HG02981 (cell line): ENCODE data around the gene NEK1.
"Not testable (repeated sequence)": the region's sequence is repeated elsewhere in the genome, so short reads cannot be mapped to it uniquely, and the experiment has no call there.

Experiments used
- ATAC-seq: cut with Tn5 transposase; IDR thresholded peaks from one replicate; pipeline ENCODE4 v1.9.1; 2021; ENCODE audit warnings: mild to moderate bottlenecking, moderate library complexity; ENCODE audit not compliant: unreplicated experiment

Gene NEK1

DNA sequence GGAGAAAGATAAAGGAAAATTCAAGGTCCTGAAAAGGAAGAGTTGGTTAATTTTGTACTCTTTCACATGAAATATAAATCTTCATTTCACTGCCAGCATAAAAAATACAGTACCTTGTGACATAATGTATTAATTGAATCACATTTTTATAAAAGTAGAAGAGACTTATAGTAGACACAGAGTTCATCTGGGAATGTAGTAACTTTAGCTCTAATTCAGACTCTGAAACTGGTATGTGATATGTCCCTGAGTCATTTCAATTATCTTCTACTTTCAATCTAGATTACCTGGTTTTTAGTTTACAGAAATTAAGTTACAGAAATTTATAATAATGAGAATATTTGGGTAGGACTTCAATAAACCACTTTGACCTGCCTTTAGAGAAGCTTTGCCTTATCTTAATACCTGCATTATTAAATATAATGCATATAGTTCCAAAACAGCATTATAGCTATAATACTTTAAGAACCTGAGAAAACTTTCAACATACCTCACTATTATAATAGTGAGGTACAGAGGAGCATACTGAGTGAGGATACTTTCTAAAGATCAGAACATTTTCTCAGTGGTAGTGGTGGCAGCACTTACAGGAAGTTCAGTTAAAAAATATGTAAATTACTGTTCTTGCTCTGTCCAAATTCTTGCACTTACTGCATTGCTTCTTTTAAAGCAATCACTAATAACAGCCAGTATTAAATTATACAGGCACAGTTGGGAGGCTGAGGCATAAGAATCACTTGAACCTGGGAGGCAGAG, 11.2 kb downstream of the NEK1 start:
- ATAC-seq, result peak; percentile 59

DNA sequence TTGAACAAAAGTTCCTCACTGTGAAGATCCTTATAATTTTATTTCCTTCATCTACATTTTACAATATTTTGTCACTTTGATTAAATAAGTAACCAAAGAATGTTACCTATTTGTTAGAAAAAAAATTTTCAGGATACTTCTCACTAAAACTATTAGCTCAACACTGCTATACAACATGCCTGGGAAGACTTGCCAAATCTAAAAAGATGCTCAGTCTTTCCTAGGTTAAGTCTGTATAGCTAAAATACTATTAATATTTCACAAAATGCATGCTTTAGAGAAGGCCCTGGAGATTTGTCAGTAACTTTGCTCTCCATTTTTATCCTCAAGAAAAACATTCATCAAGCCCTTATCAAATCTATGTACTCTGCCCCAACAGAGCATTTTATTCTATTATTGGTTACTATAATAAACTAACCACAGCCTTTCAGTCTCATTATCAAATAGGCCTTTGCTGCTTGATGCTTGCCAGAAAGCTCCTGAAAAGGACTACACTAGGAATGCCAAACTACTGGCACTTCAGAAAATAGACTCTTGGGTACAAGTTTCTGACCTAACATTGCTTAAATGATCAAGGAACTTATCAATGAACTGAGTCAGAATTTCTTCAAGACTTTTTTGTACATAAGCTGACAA, 17.7 kb downstream of the NEK1 start:
- no peak for ATAC-seq

DNA sequence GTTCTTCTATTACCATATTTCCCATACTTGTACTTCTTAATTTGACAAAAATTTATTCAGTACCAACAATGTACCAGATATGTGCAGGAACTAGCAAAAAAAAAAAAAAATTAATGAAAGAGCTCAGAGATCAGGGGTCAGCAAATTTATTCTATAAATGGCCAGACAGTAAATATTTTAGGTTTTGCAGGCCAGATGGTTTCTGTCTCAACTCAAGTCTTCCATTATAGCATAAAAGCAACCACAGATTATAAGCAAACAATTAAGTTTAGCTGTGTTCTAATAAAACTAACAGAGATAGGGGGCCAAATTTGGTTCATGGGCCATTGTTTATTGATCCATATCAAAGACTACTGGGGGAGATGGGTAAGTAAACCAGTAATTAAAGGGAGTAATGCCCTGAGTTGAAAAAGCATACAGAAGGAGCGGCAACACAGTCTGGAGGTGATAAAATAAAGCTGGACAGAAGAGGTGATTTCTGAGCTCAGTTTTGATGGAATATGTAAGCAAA, 19.3 kb downstream of the NEK1 start:
- no peak for ATAC-seq

DNA sequence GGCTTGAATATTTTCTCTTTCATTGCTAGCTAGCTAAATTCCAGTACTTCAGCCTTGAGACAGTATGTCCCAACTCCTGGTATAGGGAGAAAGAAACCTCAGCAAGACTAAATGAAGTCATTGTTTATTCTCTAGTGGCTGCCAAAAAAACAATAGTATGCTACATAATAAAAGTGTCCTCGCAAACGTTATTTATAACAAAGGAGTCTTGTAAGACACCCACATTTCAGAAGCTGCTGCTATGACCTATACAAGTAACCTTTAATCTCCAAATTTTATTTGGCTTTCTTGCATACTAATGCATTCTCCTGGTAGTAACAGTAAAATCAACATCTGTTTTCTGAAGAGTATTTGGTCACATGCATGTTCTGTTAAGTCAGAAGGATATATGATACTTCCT, 28.8 kb downstream of the NEK1 start:
- no peak for ATAC-seq

DNA sequence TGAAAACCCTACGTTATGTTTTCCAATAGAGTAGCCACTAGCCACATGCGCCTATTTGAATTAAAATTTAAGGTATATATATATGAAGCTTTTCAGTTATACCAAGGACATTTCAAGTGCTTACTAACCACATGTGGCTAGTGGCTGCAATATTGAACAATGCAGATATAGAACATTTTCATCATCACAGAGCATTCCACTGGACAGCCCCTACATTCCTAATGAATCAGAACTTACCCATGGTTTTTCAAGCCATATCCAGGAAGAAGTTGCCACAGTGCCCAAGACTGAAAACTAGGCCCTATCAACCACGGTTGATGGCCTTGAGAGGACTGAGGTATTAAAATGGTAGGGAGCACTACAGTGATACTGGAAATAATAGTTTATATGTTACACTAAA, 29.7 kb downstream of the NEK1 start:
- ATAC-seq, result no peak

DNA sequence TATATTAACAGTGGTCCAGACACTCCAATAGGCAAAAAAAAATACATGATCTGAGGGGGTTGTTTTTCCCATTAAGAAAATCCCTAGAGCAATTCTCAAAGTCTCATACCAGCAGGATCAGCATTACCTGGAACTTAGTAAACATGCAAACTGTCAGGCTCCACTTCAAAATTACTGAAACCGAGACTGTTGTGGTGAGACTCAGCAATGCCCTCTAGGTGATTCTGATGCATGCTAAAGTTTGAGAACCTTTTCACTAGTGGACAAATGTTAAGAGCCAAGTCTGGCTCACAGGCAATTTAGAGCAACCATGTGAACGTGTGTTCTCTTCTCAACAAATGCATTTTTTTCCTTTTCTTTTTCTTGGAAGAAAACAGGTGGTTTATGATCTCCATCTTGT, 30.2 kb downstream of the NEK1 start:
- peak; percentile 76 for ATAC-seq

DNA sequence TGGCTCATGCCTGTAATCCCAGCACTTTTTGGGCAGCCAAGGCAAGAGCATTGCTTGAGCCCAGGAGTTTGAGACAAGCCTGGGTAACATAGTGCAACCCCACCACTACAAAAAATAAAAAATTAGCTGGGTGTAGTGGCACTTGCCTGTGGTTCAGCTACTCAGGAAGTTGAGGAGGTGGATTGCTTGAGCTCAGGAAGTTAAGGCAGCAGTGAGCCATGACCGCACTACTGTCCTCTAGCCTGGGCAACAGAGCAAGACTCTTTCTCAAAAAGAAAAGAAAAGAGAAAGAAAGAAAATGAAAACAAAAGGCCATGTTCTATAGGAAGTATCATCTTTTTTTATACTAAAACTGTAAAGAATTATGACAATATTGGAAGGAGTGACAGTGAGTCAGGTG, 38.5 kb downstream of the NEK1 start:
- no peak for ATAC-seq

DNA sequence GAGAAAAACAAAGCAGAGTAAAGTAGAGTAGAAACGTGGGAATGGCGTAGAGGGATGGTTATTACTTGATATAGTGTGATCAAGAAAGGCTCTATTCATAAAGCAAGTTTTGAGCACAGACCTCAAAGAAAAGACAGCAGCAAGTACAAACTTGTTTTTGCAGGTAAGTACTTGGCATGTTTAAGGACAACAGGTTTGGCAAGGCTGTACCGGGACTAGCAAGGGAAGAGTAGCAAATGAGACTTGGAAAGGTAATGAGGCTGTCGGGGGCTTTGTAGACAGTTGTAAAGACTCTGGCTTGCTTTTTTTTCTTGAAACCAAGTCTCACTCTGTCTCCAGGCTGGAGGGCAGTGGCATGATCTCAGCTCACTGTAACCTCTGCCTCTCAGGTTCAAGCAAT, 40.9 kb downstream of the NEK1 start:
- no peak for ATAC-seq

DNA sequence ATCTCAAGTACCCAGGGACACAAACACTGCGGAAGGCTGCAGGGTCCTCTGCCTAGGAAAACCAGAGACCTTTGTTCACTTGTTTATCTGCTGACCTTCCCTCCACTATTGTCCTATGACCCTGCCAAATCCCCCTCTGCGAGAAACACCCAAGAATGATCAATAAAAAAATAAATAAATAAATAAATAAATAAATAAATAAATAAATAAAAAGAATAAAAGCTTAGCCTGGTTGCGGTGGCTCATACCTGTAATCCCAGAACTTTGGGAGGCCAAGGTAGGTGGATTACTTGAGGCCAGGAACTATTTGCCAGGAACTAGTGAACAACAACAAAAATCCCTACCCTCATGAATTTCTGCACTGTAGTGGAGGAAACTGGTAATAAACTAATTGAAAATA, 41.4 kb downstream of the NEK1 start:
- not testable (repeated sequence) for ATAC-seq

DNA sequence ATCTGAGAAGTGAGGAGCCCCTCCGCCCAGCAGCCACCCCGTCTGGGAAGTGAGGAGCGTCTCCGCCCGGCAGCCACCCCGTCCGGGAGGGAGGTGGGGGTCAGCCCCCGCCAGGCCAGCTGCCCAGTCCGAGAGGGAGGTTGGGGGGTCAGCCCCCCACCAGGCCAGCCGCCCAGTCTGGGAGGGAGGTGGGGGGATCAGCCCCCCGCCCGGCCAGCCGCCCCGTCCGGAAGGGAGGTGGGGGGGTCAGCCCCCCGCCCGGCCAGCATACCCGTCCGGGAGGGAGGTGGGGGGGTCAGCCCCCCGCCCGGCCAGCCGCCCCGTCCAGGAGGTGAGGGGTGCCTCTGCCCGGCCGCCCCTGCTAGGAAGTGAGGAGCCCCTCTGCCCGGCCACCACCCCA, 42.1 kb downstream of the NEK1 start:
- ATAC-seq, result not testable (repeated sequence)

DNA sequence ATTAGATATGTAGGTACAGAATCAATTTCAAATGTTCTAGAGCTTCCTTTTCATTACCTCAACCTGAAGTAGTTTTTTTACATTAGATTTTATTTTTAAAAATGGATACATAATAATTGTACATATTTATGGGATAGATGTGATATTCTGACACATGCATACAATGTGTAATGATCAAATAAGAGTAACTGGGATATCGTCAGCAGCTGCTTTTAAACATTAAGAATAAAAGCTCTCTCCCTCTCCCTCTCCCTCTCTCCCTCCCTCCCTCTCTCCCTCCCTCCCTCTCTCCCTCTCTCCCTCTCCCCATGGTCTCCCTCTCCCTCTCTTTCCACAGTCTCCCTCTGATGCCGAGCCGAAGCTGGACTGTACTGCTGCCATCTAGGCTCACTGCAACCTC, 43.2 kb downstream of the NEK1 start:
- ATAC-seq, result not testable (repeated sequence)

DNA sequence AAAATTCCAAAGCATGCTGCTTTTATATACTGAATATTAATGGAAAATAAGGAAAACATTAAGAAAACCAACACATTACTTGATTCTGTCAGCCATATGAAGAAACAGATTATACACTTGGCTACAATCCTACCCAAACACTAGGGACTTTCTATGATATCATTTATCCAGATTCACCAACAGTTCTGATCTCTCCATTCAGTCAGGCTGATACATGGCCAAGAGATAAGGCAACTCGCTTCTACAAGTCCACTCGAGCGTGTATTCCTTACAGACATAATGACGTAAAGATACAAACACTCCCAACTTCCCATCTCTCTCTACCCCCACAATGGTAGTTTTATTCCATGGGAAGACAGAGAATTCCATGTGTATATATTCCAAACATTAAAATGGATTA, 44.5 kb downstream of the NEK1 start:
- ATAC-seq, result no peak

DNA sequence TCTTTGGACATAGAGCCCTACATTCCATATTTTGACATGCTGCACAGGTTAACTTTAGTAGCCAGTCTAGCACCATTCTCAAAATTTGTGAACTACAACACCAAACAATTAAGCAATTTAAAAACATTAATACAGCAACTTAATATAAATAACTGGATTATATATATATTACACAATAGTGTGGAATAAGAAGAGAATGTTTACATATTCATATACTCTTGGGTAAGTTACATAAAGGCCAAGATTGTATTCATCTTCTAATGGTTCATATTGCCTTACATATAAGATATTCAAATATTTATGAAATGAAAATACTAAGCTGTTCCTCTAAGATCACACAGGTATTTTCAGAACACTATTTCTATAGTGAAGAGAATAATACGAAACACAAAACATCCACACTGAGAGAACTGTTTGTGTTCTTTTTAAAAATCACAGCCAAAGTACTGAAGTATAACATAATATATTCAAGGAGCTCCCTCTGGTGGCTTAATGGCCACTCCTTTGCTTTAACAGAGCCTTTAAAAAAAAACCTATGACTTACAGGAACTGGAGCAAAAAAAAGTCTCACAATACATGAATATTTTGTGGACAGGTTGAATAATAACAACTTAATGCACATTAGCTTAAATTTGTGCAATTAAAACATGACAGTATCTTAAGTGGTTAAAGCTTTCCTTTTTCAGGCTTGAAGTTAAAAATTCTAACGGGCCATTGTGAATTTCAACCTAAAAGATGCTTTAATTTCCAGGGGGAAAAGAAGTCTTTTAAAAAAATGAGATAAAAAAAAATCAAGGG, 46.2 kb downstream of the NEK1 start:
- ATAC-seq, result peak; percentile 88

DNA sequence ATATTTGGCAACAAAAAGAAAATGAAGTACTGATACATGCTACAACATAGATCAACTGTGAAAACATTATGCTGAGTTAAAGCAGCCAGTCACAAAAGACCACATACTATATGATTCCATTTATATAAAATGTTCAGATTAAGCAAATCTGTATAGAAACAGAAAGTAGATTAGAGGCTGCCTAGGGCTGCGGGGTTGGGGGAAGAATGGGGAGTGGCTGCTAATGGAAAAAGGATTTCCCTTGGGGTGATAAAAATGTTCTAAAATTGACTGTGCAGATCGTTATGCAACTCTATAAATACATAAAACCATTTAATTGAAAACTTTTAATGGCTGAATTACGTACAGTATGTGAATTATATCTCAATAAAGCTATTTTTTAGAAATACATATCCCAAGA, 46.8 kb downstream of the NEK1 start:
- no peak for ATAC-seq

DNA sequence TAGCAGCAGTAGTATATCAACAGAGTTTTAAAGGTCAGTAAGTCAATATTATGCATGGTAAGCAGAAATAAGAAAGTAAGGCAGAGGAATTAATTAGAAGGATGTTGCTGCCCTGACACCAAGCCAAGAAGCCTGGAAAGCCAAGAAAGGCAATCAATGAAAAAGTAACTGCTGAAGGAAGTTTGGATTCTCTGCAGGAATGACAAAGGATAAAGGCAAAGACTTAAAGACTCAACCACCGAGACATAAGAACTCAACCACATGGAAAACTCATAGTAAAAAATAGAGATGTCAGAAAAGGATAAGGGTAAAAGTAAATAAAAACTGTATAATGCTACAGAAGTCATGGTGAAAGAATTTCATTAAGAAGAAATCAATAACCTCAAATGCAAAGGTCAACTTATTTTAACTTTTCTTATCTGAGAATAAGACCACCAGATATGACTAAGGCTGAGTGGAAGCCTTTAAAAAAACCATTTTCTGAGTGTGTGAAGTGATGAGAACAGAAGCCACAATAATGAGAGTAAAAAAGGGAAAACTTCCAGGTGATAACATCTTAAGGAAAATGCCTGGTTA, 55.2 kb downstream of the NEK1 start:
- no peak for ATAC-seq

DNA sequence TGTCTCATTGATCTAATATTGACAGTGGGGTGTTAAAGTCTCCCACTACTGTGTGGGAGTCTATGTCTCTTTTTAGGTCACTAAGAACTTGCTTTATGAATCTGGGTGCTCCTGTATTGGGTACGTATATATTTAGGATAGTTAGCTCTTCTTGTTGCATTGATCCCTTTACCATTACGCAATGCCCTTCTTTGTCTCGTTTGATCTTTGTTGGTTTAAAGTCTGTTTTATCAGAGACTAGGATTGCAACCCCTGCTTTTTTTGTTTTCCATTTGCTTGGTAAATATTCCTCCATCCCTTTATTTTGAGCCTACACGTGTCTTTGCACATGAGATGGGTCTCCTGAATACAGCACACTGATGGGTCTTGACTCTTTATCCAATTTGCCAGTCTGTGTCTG, 65.8 kb downstream of the NEK1 start:
- not testable (repeated sequence) for ATAC-seq

DNA sequence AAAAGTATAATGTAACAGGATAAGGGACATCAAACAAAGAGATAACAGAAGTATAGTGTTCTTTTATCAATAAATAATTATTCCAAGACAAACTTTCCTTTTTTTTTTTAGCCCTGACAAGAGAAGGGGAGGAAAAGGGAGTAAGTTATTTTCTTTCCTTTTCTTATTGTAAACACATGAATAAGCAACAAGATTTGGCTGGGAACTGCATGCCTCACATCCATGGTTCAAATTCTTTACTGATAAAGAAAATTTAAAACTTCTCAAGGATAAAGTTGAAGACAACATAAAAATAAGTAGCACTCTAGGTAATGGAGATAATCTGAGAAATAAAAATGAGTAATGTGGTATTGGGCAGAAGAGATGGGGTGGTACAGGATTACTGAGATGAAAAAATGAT, 71.6 kb downstream of the NEK1 start:
- ATAC-seq, result no peak

DNA sequence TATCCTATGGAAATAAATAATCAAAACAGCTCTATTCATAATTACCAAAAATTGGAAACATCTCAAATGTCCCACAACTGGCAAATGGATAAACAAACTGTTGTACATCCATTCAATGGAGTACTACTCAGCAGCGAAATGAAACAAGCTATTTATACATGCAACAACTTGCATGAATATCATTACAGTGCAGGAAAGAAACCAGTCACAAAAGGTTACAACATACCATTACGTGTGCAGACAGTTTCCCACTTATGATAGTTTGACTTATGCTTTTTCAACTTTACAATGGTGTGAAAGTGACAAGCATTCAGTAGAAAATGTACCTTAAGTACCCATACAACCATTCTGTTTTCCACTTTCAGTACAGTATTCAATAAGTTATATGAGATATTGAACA, 82.3 kb downstream of the NEK1 start:
- no peak for ATAC-seq

DNA sequence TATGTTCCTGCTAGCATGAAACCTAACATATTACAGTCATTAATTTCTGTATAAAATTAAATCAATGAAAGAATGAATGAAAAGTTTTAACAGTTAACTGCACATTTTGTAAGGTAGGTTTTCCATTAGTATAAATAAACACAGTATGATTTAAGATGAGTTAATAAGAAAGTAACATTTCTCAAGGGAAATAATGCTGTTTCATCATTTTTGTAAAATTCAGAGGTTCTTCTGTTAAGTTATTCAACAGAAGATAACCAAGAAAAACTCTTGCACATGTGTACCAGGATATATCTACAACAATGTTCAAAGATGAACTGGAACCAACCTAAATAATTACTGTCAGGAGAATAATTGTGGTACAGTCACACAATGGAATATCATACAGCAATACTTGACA, 88.6 kb downstream of the NEK1 start:
- ATAC-seq, result no peak

DNA sequence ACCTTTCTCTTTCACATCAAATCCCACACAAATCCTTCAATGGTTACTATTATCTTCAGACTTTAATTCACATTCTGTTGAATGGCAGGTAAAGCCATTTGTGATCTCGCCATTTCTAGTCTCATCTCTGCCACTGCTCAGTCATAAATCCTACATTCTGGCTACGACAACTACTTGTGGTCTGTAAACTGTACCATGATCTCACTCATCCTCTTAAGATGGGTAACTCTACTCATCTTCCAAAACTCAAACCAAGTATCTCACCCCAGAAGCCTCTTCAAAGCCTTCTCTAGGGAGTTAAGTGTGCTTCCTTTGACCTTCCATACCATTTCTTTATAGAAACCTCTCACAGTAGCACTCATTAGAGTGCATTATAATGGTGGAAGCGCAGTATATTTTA, 101.8 kb downstream of the NEK1 start:
- ATAC-seq, result no peak

DNA sequence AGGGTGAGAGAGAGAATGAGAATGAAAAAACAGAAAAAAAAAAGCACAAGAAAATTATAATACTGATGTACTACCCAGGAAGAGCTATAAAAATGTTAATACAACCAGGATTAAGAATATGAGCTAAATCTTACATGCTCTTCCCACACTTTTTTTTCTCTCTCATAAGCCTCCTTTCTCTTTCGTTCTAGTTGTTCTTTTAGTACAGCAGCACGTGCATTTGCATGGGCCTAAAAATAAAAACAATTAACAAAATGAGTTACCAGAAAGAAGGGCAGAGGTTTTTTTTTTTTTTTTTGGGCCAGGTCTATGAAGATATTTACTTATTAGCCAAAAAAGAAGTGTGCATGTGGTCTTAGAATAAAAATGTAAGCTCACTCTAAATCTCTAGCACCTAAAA, 105.5 kb downstream of the NEK1 start:
- no peak for ATAC-seq
